ENCODE data around the gene MTIF3. TPM values are rescaled to one million over a fixed set of nuclear protein-coding genes. Genes with fewer than 3 reads are reported as not detected.

The MTIF3 gene
- total RNA-seq, 1 donor from 2014 or later: 40.9 TPM

DNA sequence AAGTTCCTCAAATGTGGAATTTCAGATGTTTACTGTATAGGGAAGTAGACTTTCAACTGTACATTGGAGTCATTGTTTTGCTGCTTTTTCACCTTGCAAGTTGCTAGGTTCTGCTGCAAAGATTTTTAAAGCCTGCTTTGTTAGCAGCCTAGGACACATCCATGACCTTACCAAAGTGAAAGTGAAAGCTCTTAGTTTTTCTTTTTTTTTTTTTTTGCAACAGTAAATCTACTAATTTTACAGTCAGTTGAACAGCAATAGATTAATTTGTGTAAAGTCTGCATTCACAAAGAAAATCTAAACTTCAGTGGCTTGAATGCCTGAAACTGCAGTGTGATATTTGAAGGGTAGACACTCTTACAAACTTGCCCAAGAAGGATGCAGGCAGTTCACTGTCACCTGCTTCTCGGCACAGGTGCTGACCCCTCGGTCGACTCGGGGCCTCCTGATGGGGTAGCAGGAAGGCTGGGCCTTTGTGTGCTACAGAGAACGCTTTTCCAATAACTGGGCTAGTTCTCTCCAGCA lies 5.0 kb upstream of the MTIF3 start:
- no peak for DNase-seq (ENCODE audit: low spot score)

DNA sequence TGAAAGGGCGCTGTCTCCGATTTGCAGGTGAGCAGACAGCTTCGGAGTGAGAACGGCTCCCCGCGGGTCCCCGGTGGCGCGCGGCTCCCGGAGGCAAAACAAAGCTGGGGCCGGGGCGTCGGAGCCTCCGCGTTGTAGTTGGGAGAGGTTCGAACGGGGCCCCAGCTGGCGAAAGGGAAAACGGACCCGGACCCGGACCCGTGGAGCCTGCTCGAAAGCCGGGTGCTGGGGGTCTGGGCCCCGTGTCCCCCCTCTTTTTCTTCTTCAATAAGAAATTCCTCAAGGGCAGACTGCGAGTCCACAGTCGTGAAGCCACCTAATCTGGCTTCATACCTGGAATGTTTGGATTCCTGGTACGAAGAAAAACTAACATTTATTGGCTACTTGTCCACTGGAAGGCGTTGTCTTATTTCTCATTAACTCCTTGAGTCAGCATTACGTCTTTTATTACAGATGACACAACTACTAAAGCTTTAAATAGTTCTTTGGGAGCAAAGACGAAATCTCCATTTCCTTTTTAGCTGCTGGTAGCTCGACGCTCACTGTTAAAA lies 632 bp upstream of the MTIF3 start:
- DNase-seq (ENCODE audit: low spot score): peak; percentile 35

DNA sequence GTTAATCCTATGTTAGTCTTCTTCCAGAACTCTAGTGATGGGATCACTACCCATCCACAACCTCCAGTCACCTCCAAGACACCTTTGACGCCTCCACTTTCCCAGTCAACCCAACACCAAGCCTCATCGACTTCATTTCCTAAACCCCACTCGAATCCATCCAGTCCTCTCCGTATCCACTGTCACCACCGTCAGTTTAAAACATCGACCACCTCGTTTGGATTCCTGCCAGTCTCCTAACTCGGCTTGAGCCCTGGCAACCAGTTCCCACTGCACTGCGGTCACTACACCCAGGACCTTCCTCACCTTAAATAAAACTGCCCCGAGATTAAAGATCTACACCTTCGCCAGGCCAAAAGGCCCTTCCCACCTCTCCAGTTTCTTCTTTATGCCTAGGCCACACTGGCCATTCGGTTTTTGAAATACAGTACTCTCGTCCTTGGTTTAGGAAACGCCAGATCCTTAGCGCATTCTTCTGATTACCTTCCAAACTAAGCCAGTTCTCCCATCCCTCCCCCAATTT lies 1.2 kb downstream of the MTIF3 start:
- DNase-seq (ENCODE audit: low spot score): no peak

DNA sequence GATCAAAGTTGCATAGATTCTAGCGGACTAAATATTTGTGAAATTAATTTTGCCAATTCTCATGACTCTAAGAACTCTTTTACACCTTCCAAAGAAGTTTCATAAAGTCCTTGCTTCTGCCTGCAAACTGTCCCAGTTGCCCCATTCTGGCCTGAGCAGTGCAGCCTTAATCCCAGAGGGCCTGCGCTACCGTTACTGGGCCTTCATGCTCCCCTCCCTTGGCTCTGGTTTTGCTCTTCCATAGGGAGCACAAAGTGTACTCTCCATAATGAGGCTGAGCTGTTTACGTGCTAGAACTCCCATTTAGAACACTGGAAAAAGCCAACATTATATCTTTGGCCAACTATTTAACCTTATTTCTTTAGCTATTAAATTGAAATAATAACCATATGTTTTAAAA lies 2.1 kb downstream of the MTIF3 start:
- DNase-seq (ENCODE audit: low spot score): no peak

DNA sequence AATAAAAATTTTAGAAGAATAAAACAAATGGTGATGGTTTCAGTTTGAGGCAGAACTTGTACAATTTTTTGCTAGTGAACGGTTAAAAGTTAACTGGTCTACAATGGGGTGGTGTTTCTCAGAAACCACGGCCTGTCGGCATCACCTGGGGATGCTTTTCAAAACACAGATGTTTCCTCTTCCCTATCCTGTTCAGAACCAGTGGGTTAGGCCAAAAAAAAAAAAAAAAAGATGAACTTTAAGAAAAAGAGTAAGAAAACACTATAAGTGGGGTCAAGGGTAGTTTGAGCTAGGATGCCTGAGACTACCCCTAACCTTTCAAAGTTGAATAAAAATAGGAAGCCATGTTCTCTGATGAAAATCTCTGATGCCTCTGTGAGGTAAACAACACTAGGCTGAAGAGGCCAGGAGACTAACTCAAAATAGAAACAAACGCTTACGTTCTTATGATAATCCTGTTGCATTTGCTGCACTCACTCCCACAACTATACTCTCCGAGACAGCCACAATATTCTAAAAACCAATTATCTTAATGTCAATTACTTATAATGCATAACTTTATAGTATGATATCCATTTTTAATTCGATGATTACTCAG lies 3.3 kb downstream of the MTIF3 start:
- DNase-seq (ENCODE audit: low spot score): no peak

DNA sequence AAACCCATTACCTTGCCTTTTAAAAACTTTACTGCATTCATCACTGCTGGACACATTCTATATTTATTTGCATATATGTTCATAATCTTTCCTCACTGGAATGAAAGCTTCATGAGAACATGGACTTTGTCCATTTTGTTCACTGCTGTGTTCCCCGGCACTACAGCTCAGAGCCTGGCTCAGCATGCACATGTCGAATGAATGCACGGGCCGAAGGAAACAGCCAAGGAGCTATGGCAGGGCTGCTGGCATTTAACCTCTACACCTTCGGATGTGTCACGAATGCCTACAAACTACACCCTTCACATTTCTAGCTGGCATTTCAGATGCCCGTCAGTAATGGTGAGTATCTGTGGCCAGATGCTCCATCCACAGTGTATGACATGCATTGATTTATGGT lies 7.6 kb downstream of the MTIF3 start:
- no peak for DNase-seq (ENCODE audit: low spot score)

DNA sequence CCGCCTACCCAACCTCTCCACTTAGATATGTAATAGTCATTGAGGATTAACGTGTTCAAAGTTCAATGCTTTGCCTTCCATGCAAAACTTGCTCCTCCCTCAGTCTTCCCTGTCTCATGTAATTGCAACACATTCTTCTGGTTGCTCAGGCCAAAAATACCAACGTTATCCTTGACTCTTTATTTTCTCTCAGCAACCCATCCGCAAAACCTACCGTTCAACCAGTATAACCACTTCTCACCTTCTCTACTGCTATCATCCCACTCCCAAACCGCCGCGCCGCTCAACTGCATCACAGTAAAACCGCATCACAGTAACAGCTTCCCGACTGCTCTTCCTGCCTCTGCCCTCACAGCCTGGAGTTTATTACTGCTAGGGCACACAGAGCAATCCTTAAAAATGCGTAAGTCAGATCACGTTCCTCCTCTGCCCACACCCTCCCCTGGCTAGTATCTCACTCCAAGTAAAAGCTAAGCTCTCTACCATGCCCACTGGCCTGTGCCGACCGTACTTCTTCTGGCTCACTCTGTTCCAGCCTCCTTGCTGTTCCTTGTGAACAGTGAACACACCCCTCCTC lies 8.2 kb downstream of the MTIF3 start:
- DNase-seq (ENCODE audit: low spot score): no peak

DNA sequence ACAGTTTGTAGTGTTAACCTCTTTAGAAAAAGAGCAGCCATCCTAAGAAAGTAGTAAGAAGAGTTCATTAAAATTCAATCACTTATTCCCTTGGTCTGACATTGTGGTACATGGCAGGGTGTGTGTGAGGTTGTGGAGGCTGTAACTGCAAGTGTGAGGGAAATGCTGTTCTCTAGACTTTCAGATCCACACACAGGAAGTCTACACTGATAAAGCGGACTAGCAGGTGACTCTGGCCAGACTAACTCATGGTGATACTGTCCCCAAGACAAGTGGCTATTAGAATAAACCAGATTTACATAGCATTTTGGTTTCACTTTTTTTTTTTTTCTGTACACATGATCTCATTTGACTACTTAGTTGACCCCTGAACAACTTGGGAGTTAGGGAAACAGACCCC lies 10.0 kb downstream of the MTIF3 start:
- DNase-seq (ENCODE audit: low spot score): no peak

DNA sequence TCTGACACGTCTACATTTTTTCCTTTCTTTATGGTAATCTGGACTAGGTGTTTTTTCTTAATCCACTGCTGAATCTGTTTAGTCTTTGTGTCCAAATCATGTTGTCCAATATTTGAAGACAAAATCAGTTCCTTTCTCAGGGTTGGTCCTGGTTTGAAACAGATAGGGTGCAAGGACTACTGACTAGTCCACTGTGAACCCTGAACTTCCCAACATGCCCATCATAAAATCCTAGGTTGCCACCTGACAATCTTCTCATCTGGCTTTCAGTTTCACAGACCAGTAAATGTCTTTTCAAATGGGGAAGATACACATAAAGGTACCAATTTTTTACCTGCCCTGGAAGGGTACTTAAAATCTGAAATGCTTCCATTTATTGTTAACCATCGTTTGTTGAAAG lies 13.2 kb downstream of the MTIF3 start:
- DNase-seq (ENCODE audit: low spot score): no peak

DNA sequence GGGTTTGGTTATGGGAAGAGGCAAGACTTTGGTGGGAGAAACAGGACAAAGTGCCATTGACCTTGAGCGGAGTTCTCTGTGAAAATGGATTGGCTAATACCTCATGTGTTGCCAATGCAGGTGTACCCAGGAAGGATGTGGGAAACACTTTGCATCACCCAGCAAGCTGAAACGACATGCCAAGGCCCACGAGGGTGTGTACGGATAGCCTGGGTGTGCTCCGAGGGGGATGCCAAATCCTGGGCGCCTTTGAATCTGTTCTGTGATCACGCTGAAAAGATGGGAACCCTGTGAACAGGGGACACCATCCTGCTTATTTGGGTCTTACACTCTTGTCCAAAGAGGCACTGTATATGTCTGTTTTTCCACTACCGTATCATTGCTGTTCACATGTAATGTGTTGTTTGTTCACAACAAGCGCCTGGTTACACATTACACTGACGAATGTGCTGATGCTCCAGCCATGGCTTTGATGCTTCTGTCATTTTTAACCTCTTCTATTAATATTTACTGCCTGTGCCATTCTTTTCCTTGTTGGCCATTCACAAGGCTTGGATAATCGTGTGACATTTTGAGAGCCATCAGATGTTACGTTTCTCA lies 17.7 kb downstream of the MTIF3 start:
- DNase-seq (ENCODE audit: low spot score): no peak

DNA sequence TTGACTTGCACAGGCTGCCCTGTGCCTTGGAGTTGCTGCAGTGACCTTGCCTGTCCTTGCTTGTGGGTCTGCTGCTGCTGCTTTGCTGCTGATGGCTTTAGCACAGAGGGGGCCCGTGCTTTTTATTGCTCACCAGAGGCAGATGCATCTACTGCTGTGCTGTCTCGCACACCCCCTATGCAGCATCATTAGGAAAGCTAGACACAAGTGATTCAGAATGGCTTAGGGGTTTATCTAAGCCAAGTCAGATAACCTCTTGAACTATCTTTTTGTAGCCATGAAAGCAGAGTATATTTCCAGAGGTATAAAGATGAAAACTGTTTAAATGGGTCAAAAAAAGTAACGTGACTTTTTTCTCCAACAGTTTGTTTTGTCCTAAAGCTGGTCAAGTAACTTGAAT lies 18.2 kb downstream of the MTIF3 start:
- DNase-seq (ENCODE audit: low spot score): no peak

DNA sequence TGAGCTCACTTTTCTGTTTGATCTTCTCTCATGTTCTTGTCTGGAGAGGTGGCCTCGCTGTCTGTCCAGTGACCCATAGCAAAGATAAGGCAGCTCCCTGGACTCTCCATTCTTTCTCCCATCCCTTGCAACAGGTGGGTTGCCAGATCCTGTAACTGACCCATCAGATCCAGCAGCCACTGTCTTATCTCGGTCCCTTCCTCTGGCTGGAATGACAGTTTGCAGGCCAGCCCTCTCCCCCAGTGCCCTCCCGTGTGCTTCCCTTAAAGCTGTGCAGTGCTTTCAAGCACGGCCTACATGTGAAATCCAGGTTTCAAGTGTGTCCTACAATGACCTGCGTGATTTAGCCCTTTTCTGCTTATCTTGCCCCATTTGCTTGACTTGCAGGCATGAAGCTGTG lies 22.2 kb downstream of the MTIF3 start:
- no peak for DNase-seq (ENCODE audit: low spot score)

DNA sequence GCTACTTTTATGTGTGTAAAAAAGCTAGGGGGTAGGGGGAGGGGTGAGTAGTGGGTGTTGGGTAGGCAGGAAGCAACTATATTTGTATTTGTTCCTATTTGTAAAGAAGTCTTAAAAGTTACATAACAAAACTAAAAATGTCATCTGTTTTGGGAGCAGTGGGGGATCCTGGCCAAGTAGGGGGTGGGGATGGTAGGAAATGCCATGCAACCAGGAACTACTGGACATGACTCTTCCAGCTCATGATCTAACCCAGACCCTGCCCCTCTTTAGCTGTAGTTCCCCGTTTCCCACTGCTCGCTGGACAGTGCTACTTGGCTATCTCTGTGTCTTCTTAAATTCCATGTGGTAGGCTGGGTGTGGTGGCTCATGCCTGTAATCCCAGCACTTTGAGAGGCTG lies 22.7 kb downstream of the MTIF3 start:
- DNase-seq (ENCODE audit: low spot score): no peak

DNA sequence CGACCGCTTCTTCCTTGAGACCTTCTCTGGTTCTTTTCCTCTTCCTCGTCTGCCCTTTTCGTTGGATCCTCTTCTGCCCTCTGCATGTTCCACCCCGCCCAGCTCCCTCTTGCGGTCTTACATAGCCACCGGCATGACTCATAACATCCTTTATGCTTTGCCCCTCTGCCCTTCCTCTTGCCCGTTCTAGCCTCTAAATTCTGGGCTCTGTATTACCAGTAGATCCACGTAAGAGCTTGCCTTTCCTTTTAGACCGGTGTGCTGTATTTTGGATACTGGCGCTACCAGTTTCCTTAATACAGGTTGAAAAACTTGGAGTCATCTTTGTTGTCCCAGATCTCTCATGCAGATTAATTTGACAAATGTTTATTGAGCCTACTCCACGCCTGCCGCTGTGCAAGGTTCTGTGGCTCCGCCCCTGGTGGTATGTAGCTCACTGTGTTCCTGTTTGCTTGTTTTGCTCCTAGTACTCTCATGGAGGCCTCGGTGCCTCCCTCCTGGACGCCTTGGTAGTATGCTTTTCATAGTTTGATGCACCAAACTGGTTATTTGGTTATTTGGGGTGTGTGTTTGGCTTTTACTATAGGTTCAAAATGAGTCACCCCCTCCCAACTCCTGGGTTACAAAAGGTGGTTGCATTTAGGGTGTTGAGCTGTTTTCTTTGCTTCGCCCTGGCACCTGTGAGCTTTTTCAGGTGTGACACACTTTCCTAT lies 24.3 kb downstream of the MTIF3 start:
- DNase-seq (ENCODE audit: low spot score): peak; percentile 55

DNA sequence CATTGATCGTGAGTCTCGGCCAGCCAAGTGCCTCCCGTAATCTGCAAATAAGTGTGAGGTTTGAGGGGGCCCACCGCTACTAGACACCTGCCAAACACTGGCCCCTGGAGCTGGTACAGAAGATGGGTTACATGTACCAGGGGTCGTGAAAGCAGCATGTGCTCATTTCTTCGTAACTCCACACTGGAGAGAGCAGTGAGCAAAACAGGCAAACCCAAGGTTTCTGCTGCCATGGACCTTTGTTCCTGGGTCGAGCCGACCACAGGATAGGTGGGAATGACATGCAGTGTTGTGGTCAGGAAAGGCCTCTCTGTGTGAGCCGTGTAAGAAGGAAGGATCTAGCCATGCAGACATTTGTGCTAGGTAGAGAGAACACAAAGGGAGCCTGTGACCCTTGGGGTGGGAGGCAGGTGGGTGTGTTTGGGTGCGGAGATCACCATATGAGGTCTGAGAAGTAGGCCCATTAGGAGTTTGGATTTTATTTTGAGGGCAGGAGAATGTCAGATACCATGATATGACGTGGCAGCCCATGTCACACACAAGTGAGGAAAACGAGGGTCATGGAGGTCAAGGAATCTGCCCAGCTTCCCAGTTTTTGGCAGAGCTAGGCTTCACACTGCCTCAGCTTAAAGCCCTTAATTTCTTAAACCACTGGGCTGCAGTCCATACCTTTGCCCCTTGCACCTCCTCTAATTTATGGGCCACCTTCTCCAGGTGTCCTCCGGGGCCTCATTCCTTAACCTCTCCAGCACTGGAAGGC lies 25.0 kb downstream of the MTIF3 start:
- no peak for DNase-seq (ENCODE audit: low spot score)

DNA sequence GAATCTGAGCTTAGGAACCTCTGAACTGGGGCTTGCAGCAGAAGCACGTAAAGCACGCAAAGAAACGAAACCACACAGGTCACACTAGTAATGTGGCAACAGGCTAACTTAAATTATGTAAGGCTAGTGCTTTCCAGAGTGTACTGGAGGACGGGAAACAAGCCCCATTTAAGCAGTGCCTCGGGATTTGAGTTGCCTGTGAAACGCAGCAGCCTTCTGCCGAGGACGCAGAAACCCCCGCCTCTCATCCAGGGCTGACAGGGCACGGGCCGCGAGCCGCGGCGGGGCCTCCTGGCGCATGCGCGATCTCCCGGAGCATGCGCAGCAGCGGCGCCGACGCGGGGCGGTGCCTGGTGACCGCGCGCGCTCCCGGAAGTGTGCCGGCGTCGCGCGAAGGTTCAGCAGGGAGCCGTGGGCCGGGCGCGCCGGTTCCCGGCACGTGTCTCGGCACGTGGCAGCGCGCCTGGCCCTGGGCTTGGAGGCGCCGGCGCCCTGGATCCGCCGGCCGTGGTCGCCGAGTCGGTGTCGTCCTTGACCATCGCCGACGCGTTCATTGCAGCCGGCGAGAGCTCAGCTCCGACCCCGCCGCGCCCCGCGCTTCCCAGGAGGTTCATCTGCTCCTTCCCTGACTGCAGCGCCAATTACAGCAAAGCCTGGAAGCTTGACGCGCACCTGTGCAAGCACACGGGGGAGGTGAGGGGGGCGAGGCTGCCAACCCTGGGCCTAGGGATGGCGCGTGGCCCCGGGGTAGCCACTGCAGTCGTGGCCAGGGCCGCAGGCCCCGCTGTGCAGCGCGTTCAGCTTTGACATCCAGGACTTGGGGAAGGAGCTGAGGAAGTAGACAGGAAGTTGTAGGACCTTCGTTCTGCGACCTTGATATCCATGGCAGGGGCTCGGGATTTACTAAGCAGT lies 25.9 kb downstream of the MTIF3 start, which contains the start of gene GTF3A:
Gene GTF3A, plus strand, starts transcription at position 374 of the 912 bp plus-strand sequence.
- peak; percentile 90 for DNase-seq (ENCODE audit: low spot score)

DNA sequence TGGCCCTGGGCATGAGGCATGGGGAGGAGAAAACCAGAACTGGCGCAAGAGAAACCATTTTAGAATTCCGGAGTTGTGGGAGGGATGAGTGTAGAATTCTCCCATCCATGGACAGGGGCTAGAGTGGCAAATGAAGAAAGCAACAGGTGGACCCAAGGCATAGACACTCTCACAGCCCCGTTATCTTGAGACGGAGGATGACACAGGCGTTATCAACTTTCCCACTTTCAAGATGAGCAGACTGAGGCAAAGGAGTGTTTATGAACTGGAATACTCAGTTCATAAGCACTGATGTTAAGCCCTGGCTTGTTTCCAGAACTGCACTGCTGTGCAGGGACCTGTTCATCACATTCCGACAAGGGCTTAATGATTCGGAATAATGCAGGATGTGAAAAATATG lies 27.0 kb downstream of the MTIF3 start:
- no peak for DNase-seq (ENCODE audit: low spot score)

DNA sequence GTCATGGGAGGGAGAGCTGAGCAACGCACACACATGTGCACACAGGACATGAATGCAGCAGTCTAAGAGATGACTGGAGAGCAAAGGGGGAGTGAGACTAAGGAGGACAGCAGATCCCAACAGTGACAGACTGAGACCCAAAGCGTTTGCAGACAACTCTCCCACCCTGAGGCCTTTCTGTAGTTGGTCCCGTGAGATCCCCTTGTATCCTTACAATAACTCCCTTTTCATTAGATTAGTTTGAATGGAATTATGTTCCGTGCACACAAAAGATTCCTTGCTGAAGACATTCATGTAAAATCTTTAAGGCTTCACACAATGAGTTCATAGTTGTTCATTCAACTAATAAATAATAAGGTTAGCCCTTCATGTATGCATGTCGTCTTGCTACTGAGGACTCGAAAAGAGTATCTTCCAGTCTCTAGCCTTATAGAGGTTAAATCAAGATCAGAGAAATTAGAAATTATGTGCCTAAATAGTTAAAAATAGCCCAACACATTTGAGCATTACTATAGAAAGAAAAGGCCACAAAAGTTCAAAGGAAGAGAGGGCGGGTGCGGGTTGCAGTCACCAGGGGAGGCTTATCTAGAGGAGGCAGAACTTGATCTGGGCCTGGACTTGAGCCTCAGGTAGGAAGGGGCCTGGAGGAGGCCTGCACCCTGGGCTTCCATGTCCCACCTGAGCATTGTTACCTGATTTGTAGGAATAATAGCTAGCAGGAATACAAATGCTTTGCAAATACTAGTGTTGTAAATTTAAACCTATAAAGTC lies 29.1 kb downstream of the MTIF3 start:
- no peak for DNase-seq (ENCODE audit: low spot score)

DNA sequence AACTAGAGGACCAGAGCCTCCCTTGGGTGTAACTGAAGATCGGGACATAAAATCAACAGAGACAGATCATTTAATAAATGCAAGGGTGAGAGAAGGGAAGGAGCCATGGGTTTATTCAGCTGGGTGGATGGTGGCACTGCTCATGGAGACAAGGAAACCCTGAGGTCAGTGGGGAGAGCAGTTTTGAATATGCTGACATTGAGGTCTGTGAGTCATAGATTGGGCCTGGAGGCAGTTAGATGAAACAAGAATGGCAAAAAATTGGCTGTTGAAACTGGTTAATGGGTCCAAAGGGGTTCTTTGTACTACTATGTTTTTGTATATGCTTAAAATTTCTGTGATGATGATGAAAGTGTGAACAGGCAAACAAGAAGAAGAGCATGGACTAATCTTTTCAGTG lies 31.0 kb downstream of the MTIF3 start:
- no peak for DNase-seq (ENCODE audit: low spot score)
